Epithelial cell of proximal tubule (primary cell): Measurements from ENCODE around the gene PFN3. TPM values are rescaled to one million over a fixed set of nuclear protein-coding genes. Genes with fewer than 3 reads are reported as not detected.
"Not testable (repeated sequence)": the region's sequence is repeated elsewhere in the genome, so short reads cannot be mapped to it uniquely, and the experiment has no call there.

ENCODE experiments used
- DNase-seq: peaks from one replicate; pipeline ENCODE4 v3.0.0-alpha.2; 2011; ENCODE audit warnings: low read depth
- H3K4me3 ChIP-seq: 2 replicates; pipeline ENCODE4 v1.5.1; 2011; ENCODE audit warnings: low read depth, mild to moderate bottlenecking, low read length
- CTCF ChIP-seq: conservative IDR thresholded peaks from 2 replicates; pipeline ENCODE4 v1.5.1; 2012; ENCODE audit warnings: low read depth, mild to moderate bottlenecking, low read length
- total RNA-seq: library from RNA; depleted of rRNA; stranded (reverse); fragments of >200 nt; gene quantifications from 2 replicates; pipeline ENCODE4 v1.2.3, GENCODE V29; 2015

The PFN3 gene
- total RNA-seq, 1 donor from 2014 or later, result not detected

- no peak for DNase-seq
- peak overlapping the region; percentile 58 for H3K4me3 ChIP-seq
- no peak for TF ChIP-seq CTCF
Measured at GRCh38 chr5:177365845-177366527, 34.5 kb downstream of the PFN3 start.

GRCh38 chr5:177364159-177364962, 36.1 kb downstream of the PFN3 start:
- DNase-seq, result no peak

GRCh38 chr5:177363565-177363964, 36.9 kb downstream of the PFN3 start:
- DNase-seq, result no peak

More at GRCh38 chr5:177364159-177364962, 36.1 kb downstream of the PFN3 start:
- no peak overlapping the region for H3K4me3 ChIP-seq
- no peak for TF ChIP-seq CTCF

GRCh38 chr5:177362610-177363507, 37.6 kb downstream of the PFN3 start:
- no peak for DNase-seq
- H3K4me3 ChIP-seq, result peak overlapping the region; percentile 63
- TF ChIP-seq CTCF, result no peak

More at GRCh38 chr5:177363565-177363964, 36.9 kb downstream of the PFN3 start:
- peak overlapping the region; percentile 63 for H3K4me3 ChIP-seq
- no peak for TF ChIP-seq CTCF

- no peak overlapping the region for H3K4me3 ChIP-seq
- TF ChIP-seq CTCF, result no peak
- no peak for DNase-seq
Measured at GRCh38 chr5:177362292-177362609, 38.2 kb downstream of the PFN3 start.

GRCh38 chr5:177361418-177362291, 38.8 kb downstream of the PFN3 start:
- no peak for DNase-seq
- no peak overlapping the region for H3K4me3 ChIP-seq
- no peak for TF ChIP-seq CTCF

- not testable (repeated sequence) for DNase-seq, H3K4me3 ChIP-seq
Measured at GRCh38 chr5:177360740-177361139, 39.7 kb downstream of the PFN3 start.
